Colonic mucosa (tissue), 4 donors: ENCODE results near the gene ADGRG1. TPM values are rescaled to one million over a fixed set of nuclear protein-coding genes. Genes with fewer than 3 reads are reported as not detected.

ENCODE experiments used
- DNase-seq: peaks from one replicate; pipeline ENCODE4 v3.0.0-alpha.2; 2020
- H3K27ac ChIP-seq: fragments of 200-600 bp; one replicate; pipeline ENCODE4 v1.8.0; 2021
- H3K27me3 ChIP-seq: fragments of 200-600 bp; one replicate; pipeline ENCODE4 v1.8.0; 2021
- H3K36me3 ChIP-seq: fragments of 200-600 bp; one replicate; pipeline ENCODE4 v1.8.0; 2021
- H3K4me1 ChIP-seq: fragments of 200-600 bp; one replicate; pipeline ENCODE4 v1.8.0; 2021; ENCODE audit warnings: mild to moderate bottlenecking
- H3K4me3 ChIP-seq: fragments of 200-600 bp; one replicate; pipeline ENCODE4 v1.8.0; 2021
- H3K9ac ChIP-seq, 2 donors: one replicate each; pipeline ENCODE4 v1.7.0; 2013; ENCODE audit warnings: control low read depth in 2 of 2, low read depth in 2 of 2, low read length in 2 of 2
- H3K9me3 ChIP-seq: fragments of 200-600 bp; one replicate; pipeline ENCODE4 v1.8.0; 2021
- CTCF ChIP-seq: fragments of 200-600 bp; IDR thresholded peaks from one replicate; pipeline ENCODE4 v1.8.0; 2022; ENCODE audit warnings: antibody characterized with exemption, mild to moderate bottlenecking
- intact Hi-C: fragments of 100-400 bp; cut with DNase I; formaldehyde crosslinking; loops from one replicate; pipeline ENCODE4 v1.14.1; 2022
- total RNA-seq, 2 donors: library from RNA; stranded (reverse); fragmentation: NEBNext Ultra II Directional in 1 of 2; extraction: Animal tissue kit (Norgen Biotek cat#: 25700) in 1 of 2; gene quantifications; one replicate each; pipeline ENCODE4 v1.2.1, GENCODE V29; 2021
- donor health status: healthy.
- donor health status: DM: no; HTN: no; CAD: no.
- donor health status: DM: no; HTN: no; CAD: no.

Gene ADGRG1
- total RNA-seq, 2 donors from 2014 or later = 68.9 to 126 TPM

- peak overlapping the region in 1 of 2 donors; percentile 96 for H3K9ac ChIP-seq
- TF ChIP-seq CTCF = no peak
- no peaks in the 10 kb centered on the region for H3K9me3 ChIP-seq
- no peak overlapping the region for H3K4me3 ChIP-seq
- H3K27ac ChIP-seq = no peak overlapping the region
- intact Hi-C loops = no loop called here
- H3K4me1 ChIP-seq = no peaks in the 10 kb centered on the region
- H3K36me3 ChIP-seq = no peaks in the 10 kb centered on the region
- no peak for DNase-seq
- no peaks in the 10 kb centered on the region for H3K27me3 ChIP-seq
Measured at GRCh38 chr16:57621521-57622271, 6.7 kb upstream of the ADGRG1 start.

GRCh38 chr16:57622361-57623250 is 5.8 kb upstream of the ADGRG1 start:
- Histone ChIP-seq H3K4me3 (no peak overlapping the region), H3K9me3 (no peaks in the 10 kb centered on the region), H3K27me3 (no peaks in the 10 kb centered on the region), H3K9ac (peak overlapping the region in 1 of 2 donors; percentile 13), H3K27ac (peak overlapping the region; percentile 11), H3K36me3 (no peaks in the 10 kb centered on the region), H3K4me1 (no peaks in the 10 kb centered on the region)
- intact Hi-C loops = no loop called here
- TF ChIP-seq CTCF = no peak
- DNase-seq = no peak

- H3K4me3 ChIP-seq = no peak overlapping the region
- intact Hi-C loops = no loop called here
- DNase-seq = peak; percentile 73
- H3K4me1 ChIP-seq = no peaks in the 10 kb centered on the region
- no peak for TF ChIP-seq CTCF
- peak overlapping the region in 1 of 2 donors; percentile 13 for H3K9ac ChIP-seq
- H3K9me3 ChIP-seq = no peaks in the 10 kb centered on the region
- peak overlapping the region; percentile 11 for H3K27ac ChIP-seq
- H3K36me3 ChIP-seq = no peaks in the 10 kb centered on the region
- no peaks in the 10 kb centered on the region for H3K27me3 ChIP-seq
Measured at GRCh38 chr16:57623251-57624043, 5.0 kb upstream of the ADGRG1 start.

GRCh38 chr16:57624044-57624688 is 4.3 kb upstream of the ADGRG1 start:
- Histone ChIP-seq H3K4me1 (no peaks in the 10 kb centered on the region), H3K4me3 (no peak overlapping the region), H3K9ac (no peak overlapping the region), H3K36me3 (no peaks in the 10 kb centered on the region), H3K27ac (no peak overlapping the region), H3K27me3 (no peaks in the 10 kb centered on the region), H3K9me3 (no peaks in the 10 kb centered on the region)
- DNase-seq = no peak
- TF ChIP-seq CTCF = no peak
- intact Hi-C loops = no loop called here
